Prostate gland (tissue), 2 donors: ENCODE results near the gene APOBEC3A.

Experiments
- POLR2A ChIP-seq: fragments of 450-650 bp; IDR thresholded peaks from one replicate; pipeline ENCODE4 v1.6.1; 2016; ENCODE audit warnings: antibody characterized with exemption, mild to moderate bottlenecking
- POLR2AphosphoS5 ChIP-seq: sonication (generic); formaldehyde crosslinking; IDR thresholded peaks from one replicate; pipeline ENCODE4 v1.6.1; 2017; ENCODE audit warnings: antibody characterized with exemption
- TF ChIP-seq, protein P1 (sequence below), 4 experiments: fragments of 200-600 bp in 2 of 4; fragments of 450-650 bp in 2 of 4; sonication (generic) in 2 of 4; IDR thresholded peaks; 1 replicate in 3 of 4; 2 replicates in 1 of 4; pipeline ENCODE4 v1.5.1; 2016 to 2019; ENCODE audit warnings: antibody characterized with exemption in 4 of 4, mild to moderate bottlenecking in 2 of 4, moderate library complexity in 2 of 4

GRCh38 chr22:39007177-39007576, 49.8 kb downstream of the APOBEC3A start:
- TF ChIP-seq, protein P1, sequence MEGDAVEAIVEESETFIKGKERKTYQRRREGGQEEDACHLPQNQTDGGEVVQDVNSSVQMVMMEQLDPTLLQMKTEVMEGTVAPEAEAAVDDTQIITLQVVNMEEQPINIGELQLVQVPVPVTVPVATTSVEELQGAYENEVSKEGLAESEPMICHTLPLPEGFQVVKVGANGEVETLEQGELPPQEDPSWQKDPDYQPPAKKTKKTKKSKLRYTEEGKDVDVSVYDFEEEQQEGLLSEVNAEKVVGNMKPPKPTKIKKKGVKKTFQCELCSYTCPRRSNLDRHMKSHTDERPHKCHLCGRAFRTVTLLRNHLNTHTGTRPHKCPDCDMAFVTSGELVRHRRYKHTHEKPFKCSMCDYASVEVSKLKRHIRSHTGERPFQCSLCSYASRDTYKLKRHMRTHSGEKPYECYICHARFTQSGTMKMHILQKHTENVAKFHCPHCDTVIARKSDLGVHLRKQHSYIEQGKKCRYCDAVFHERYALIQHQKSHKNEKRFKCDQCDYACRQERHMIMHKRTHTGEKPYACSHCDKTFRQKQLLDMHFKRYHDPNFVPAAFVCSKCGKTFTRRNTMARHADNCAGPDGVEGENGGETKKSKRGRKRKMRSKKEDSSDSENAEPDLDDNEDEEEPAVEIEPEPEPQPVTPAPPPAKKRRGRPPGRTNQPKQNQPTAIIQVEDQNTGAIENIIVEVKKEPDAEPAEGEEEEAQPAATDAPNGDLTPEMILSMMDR (IDR thresholded peaks at IDR 0.05) = no peak
- TF ChIP-seq POLR2A (no peak), POLR2AphosphoS5 (no peak)
